Thoracic aorta (tissue), 2 donors: Measurements from ENCODE around the gene B3GALT4. TPM values are rescaled to one million over a fixed set of nuclear protein-coding genes. Genes with fewer than 3 reads are reported as not detected.

ENCODE experiments used
- ATAC-seq: fragments of 150-250 bp; one replicate; pipeline ENCODE4 v1.8.0; 2017; ENCODE audit warnings: low read depth; ENCODE audit not compliant: insufficient number of reproducible peaks, low FRiP score
- DNase-seq: peaks from one replicate; pipeline ENCODE4 v3.0.0-alpha.2; 2020; ENCODE audit warnings: low spot score
- H3K27ac ChIP-seq, 2 donors: fragments of 200-600 bp; sonication (generic); 1 replicate in 1 of 2; 2 replicates in 1 of 2; pipeline ENCODE4 v1.5.1; 2016; ENCODE audit warnings: mild to moderate bottlenecking in 2 of 2, moderate library complexity in 2 of 2
- H3K27me3 ChIP-seq: fragments of 200-600 bp; sonication (generic); replicated peaks from 2 replicates; pipeline ENCODE4 v1.6.0; 2016; ENCODE audit warnings: mild to moderate bottlenecking; ENCODE audit not compliant: insufficient read depth
- H3K36me3 ChIP-seq: fragments of 200-600 bp; sonication (generic); one replicate; pipeline ENCODE4 v1.5.1; 2016
- H3K4me1 ChIP-seq, 2 donors: fragments of 200-600 bp; sonication (generic); 1 replicate in 1 of 2; 2 replicates in 1 of 2; pipeline versions ENCODE4 v1.5.1 to v1.6.0; 2016; ENCODE audit warnings: low read depth in 2 of 2, mild to moderate bottlenecking in 1 of 2; ENCODE audit not compliant: control insufficient read depth in 1 of 2
- H3K4me3 ChIP-seq: fragments of 200-600 bp; sonication (generic); 2 replicates; pipeline ENCODE4 v1.5.1; 2016; ENCODE audit warnings: mild to moderate bottlenecking
- H3K9me3 ChIP-seq: fragments of 200-600 bp; sonication (generic); 2 replicates; pipeline ENCODE4 v1.5.1; 2016
- CTCF ChIP-seq: fragments of 200-600 bp; sonication (generic); IDR thresholded peaks from one replicate; pipeline ENCODE4 v1.5.1; 2019; ENCODE audit warnings: antibody characterized with exemption
- total RNA-seq, 2 donors: library from RNA; depleted of rRNA; stranded (reverse); fragments of >200 nt; gene quantifications; one replicate each; pipeline versions ENCODE4 v1.1.0 to v1.2.3, GENCODE V29; 2016

B3GALT4 gene
- total RNA-seq, 2 donors from 2014 or later: 18.1 to 27.3 TPM

GRCh38 chr6:33296797-33297405, 20.0 kb downstream of the B3GALT4 start:
- H3K36me3 ChIP-seq: peaks cover 20% of the 10 kb centered on the region
- no peak for ATAC-seq
- H3K4me3 ChIP-seq: peak overlapping the region; percentile 79
- no peak for TF ChIP-seq CTCF
- DNase-seq: no peak
- H3K9me3 ChIP-seq: no peaks in the 10 kb centered on the region
- peak overlapping the region; percentile 74 to 92 for H3K27ac ChIP-seq
- no peaks in the 10 kb centered on the region for H3K27me3 ChIP-seq
- H3K4me1 ChIP-seq: peaks cover 15 to 20% of the 10 kb centered on the region in 2 donors

DNA sequence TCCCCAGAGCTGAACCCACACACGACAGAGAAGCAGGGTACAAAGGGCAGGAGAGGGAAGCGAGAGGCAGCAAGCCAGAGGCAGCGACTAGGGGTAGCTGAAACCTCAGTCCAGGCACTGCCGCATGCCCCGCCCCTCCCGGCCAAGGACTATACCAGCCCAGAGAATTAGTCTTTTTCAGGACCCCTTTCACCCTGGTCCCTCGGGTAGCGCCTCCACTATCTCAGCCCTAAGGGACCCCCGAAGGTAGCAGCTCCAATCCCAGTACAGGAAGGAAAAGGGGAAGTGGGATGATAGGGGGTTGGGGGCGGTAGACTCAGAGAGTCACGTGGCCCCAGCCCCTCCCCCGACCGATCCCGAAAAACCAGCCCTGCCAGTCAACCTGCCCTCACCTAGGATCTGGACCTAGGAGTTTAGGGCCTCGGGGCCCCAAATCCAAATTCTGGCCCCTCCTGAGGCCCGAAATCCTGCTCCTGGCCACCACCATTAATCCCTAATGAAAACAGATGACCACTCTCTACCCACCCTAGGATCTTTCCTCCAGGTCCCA, 20.6 kb downstream of the B3GALT4 start:
- Histone ChIP-seq H3K27ac (peak overlapping the region; percentile 74 to 92), H3K36me3 (peaks cover 15% of the 10 kb centered on the region), H3K4me3 (peak overlapping the region; percentile 79), H3K4me1 (peaks cover 15 to 20% of the 10 kb centered on the region in 2 donors), H3K27me3 (no peaks in the 10 kb centered on the region), H3K9me3 (no peaks in the 10 kb centered on the region)
- ATAC-seq: no peak
- DNase-seq: no peak
- TF ChIP-seq CTCF: no peak

DNA sequence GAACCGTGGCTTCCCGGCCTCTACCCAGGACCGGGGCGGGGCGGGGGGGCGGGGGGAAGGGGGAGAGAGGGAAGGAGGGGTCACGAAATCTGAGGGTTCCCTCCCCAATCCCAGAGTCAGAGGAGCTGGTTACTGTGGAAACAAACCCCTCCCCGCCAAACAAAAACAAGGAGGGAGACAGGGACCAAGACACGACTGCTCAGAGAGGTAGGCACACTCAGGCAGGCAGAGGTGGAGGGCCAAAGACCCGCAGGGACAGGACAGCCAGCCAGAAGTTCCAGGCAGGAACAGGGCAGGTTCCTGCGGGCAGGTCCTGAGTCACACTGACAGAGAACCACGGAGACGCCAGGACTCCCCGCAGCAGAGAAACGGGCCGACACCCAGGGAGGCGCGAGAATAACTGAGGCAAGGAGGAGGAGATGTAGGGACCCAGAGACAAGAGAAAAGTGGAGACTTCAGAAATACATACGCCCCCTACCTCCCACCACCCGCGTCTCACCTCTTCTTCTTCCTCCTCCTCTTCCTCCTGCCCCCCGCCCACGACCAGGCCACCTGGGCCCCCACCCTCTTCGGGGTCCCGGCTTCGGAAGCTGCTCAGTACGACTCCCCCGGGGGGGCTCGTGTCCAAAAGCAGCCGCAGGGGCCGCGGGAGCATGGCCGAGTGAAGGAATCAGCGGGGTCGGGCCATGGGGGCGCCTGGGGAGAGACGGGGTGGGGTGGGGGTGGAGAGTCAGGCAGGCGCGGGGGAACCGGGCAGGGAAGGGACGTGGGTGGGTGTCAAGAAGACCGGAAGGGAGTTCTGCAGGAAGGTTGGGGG, 21.2 kb downstream of the B3GALT4 start:
- TF ChIP-seq CTCF: no peak
- Histone ChIP-seq H3K9me3 (no peaks in the 10 kb centered on the region), H3K27ac (peak overlapping the region; percentile 92 to 93), H3K4me1 (peaks cover 15 to 20% of the 10 kb centered on the region in 2 donors), H3K4me3 (peak overlapping the region; percentile 79), H3K36me3 (peaks cover 16% of the 10 kb centered on the region), H3K27me3 (no peaks in the 10 kb centered on the region)
- ATAC-seq (peak; percentile 9), DNase-seq (no peak)

- peaks cover 15 to 20% of the 10 kb centered on the region in 2 donors for H3K4me1 ChIP-seq
- ATAC-seq (peak; percentile 41), DNase-seq (peak; percentile 55)
- peak within 1 kb of the TSS; percentile 79 for H3K4me3 ChIP-seq
- no peak for TF ChIP-seq CTCF
- peak within 1 kb of the TSS; percentile 92 to 93 for H3K27ac ChIP-seq
- no peaks in the 10 kb centered on the region for H3K27me3 ChIP-seq
- peaks cover 20% of the 10 kb centered on the region for H3K36me3 ChIP-seq
- no peaks in the 10 kb centered on the region for H3K9me3 ChIP-seq
Observed at GRCh38 chr6:33298773-33299236, 21.9 kb downstream of the B3GALT4 start, which contains the start of gene RGL2. TSS of gene RGL2 (minus strand) at chr6:33298942. CDS start at chr6:33298610, 332 bp downstream.
